ENCODE data around the gene SLC17A7. TPM values are rescaled to one million over a fixed set of nuclear protein-coding genes. Genes with fewer than 3 reads are reported as not detected.

Gene SLC17A7
- total and polyA plus RNA-seq, 2 donors (not counting 1 experiment from before 2014, with no cell fraction given) = 0.60 to 0.89 TPM

DNA sequence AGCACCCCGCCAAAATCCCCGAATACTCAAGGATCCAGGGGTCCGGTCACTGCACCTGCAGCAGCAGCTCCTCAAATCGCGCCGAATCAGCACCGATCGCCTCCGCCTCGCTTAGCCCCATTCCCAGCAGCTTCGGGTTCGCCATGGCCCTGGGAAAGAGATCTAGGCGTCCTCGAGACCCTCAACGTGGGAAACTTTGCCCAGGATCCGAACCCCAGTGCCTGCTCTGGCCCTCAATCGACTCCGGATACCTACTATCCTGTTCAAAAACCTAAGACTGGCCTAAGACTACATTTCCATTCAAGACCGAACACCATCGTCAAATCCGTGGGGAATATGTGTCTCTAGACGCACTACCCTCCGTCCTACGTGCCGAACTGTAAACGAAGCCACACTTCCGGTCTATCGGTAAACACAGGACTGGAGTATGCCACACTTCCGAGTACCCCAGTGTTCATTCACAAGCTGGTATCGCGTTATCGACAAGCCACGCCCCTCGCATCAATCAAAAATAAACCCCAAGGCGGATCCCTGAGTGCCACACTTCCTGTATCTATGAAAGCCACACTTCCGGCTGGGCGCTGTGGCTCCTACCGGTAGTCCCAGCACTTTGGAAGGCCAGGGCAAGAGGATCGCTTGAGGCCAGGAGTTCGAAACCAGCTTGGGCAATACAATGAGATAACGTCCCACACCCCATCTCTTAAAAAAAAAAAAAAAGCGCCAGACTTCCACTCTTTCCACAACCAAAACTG lies 10.3 kb upstream of the SLC17A7 start, which contains the start of gene PIH1D1:
PIH1D1 (minus strand) TSS at position 385 of the 752 bp plus-strand sequence; CDS start at position 145, 240 bp downstream.
- peak; percentile 98 for DNase-seq
- CTCF ChIA-PET = interaction anchor here (0.6 to 5.0 kb wide), 16 partner anchors 9 to 731 kb away, joined by 3 to 44 read pairs (median 4); partner anchors contain the start of gene RPS11
- peak; percentile 57 for ATAC-seq (ENCODE audit: low read depth)
- Histone ChIP-seq H3K4me3 (ENCODE audit: control extremely low read depth in 1 of 5, extremely low read depth in 1 of 5, insufficient read depth in 1 of 5, low read depth in 2 of 5, low read length in 4 of 5) (peak within 1 kb of the TSS; percentile 87 to 100 (median 99)), H3K36me3 (replicated peaks in 1 of 2; ENCODE audit: control extremely low read depth in 1 of 2, control insufficient read depth in 1 of 2, extremely low read depth in 1 of 2, insufficient read depth in 2 of 2, low read length in 1 of 2) (peaks cover 0 to 40% of the 10 kb centered on the region in 2 experiments), H3K9ac (ENCODE audit: low read length) (peak within 1 kb of the TSS; percentile 98), H2AFZ (ENCODE audit: insufficient read depth, low read depth, low read length, poor library complexity, severe bottlenecking) (peak within 1 kb of the TSS; percentile 79), H3K4me2 (replicated peaks; ENCODE audit: low read depth, low read length, poor library complexity, severe bottlenecking) (peak within 1 kb of the TSS; percentile 97), H3K9me3 (ENCODE audit: control extremely low read depth in 1 of 3, control insufficient read depth in 2 of 3, insufficient read depth in 1 of 3, low read length in 2 of 3) (peaks cover 0 to 3% (median 0%) of the 10 kb centered on the region in 3 donors), H3K27me3 (replicated peaks in 1 of 4; ENCODE audit: control extremely low read depth in 1 of 4, control insufficient read depth in 3 of 4, insufficient read depth in 4 of 4, low read length in 3 of 4) (no peaks in the 10 kb centered on the region), H4K20me1 (ENCODE audit: control insufficient read depth, insufficient read depth, low read length, poor library complexity, severe bottlenecking) (peaks cover 25% of the 10 kb centered on the region), H3K27ac (ENCODE audit: low read length in 2 of 2) (peak within 1 kb of the TSS; percentile 99), H3K79me2 (ENCODE audit: control insufficient read depth, insufficient read depth, low read length) (peaks cover 58% of the 10 kb centered on the region), H3K4me1 (ENCODE audit: control insufficient read depth in 2 of 2, insufficient read depth in 2 of 2, low read length in 2 of 2) (peaks cover 23 to 36% of the 10 kb centered on the region in 2 donors)
- Mint-ChIP-seq H3K9me3 (ENCODE audit: insufficient read depth) (no peaks in the 10 kb centered on the region), H3K4me3 (peak within 1 kb of the TSS; percentile 99), H3K27me3 (no peaks in the 10 kb centered on the region), H3K4me1 (peaks cover 46% of the 10 kb centered on the region), H3K27ac (peak within 1 kb of the TSS; percentile 100)
- POLR2A ChIA-PET = interaction anchor here (0.6 to 4.0 kb wide), 18 partner anchors 13 to 1089 kb away, joined by 3 to 57 read pairs (median 5); partner anchors contain the start of genes CD37, NOSIP, PNKP and RPS11
- intact Hi-C loops (cut with micrococcal nuclease) = loop anchor here (1.0 kb wide), 5 partner anchors 8 to 366 kb away; partner anchors contain the start of genes FLT3LG, RPL13A, RPS11 and SNRNP70
- TF ChIP-seq EZH2 (IDR thresholded peaks at IDR 0.05; ENCODE audit: borderline replicate concordance, insufficient read depth, low read depth, low read length, poor library complexity, severe bottlenecking) = no peak
- TF ChIP-seq, protein P1, sequence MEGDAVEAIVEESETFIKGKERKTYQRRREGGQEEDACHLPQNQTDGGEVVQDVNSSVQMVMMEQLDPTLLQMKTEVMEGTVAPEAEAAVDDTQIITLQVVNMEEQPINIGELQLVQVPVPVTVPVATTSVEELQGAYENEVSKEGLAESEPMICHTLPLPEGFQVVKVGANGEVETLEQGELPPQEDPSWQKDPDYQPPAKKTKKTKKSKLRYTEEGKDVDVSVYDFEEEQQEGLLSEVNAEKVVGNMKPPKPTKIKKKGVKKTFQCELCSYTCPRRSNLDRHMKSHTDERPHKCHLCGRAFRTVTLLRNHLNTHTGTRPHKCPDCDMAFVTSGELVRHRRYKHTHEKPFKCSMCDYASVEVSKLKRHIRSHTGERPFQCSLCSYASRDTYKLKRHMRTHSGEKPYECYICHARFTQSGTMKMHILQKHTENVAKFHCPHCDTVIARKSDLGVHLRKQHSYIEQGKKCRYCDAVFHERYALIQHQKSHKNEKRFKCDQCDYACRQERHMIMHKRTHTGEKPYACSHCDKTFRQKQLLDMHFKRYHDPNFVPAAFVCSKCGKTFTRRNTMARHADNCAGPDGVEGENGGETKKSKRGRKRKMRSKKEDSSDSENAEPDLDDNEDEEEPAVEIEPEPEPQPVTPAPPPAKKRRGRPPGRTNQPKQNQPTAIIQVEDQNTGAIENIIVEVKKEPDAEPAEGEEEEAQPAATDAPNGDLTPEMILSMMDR (IDR thresholded peaks at IDR 0.05) = no peak
- under 1% methylated on average over 41 of the region's 42 CpGs for WGBS (ENCODE audit: insufficient coverage)
